ENCODE data around the gene FAM20A. TPM values are rescaled to one million over a fixed set of nuclear protein-coding genes. Genes with fewer than 3 reads are reported as not detected.

Gene FAM20A
- total and polyA plus RNA-seq, 2 donors (not counting 1 experiment from before 2014, with no cell fraction given): 0.96 to 14.9 TPM

DNA sequence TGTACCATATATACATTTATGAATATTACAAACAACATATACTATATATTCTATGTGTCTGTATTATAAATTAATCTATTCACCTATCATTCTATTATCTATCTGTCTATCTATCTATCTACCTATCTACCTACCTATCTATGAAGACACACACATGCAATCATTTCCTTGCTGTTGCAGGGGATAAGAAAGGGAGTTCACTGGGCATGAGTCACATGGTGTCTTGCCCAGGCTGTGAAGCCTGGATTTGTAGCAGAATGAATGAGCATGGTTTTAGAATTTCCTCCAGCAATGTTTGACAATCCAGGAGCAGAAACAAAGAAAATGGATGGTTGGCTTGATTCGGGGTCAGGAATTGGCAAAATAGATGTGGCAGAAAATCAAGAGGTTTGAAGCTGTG, 23.2 kb upstream of the FAM20A start:
- no peaks in the 10 kb centered on the region for H3K79me2 ChIP-seq (ENCODE audit: control insufficient read depth, insufficient read depth, low read length)
- H3K36me3 ChIP-seq (ENCODE audit: control insufficient read depth, insufficient read depth, low read length): no peaks in the 10 kb centered on the region
- no peak overlapping the region for H3K9ac ChIP-seq (ENCODE audit: insufficient read depth, low read length)
- H3K27ac ChIP-seq (ENCODE audit: insufficient read depth, low read length): no peak overlapping the region
- H3K27me3 ChIP-seq (ENCODE audit: control insufficient read depth, insufficient read depth, low read length): no peaks in the 10 kb centered on the region
- H3K4me1 ChIP-seq (ENCODE audit: control insufficient read depth, extremely low read depth, insufficient read depth, low read length): no peaks in the 10 kb centered on the region
- no peaks in the 10 kb centered on the region for H3K9me3 ChIP-seq (ENCODE audit: control insufficient read depth, insufficient read depth, low read depth, low read length)
- no peak for DNase-seq (ENCODE audit: low read depth in 2 of 2)
- H3K4me2 ChIP-seq (ENCODE audit: extremely low read depth, insufficient read depth, low read length): no peak overlapping the region
- no peak overlapping the region for H3K4me3 ChIP-seq (replicated peaks in 1 of 4; ENCODE audit: control extremely low read depth in 1 of 4, insufficient read depth in 1 of 4, low read depth in 3 of 4, low read length in 4 of 4)
- no peak overlapping the region for H2AFZ ChIP-seq (ENCODE audit: low read length)
- TF ChIP-seq EZH2 (IDR thresholded peaks at IDR 0.05; ENCODE audit: low read length, missing control alignments): no peak
- TF ChIP-seq, protein P1, sequence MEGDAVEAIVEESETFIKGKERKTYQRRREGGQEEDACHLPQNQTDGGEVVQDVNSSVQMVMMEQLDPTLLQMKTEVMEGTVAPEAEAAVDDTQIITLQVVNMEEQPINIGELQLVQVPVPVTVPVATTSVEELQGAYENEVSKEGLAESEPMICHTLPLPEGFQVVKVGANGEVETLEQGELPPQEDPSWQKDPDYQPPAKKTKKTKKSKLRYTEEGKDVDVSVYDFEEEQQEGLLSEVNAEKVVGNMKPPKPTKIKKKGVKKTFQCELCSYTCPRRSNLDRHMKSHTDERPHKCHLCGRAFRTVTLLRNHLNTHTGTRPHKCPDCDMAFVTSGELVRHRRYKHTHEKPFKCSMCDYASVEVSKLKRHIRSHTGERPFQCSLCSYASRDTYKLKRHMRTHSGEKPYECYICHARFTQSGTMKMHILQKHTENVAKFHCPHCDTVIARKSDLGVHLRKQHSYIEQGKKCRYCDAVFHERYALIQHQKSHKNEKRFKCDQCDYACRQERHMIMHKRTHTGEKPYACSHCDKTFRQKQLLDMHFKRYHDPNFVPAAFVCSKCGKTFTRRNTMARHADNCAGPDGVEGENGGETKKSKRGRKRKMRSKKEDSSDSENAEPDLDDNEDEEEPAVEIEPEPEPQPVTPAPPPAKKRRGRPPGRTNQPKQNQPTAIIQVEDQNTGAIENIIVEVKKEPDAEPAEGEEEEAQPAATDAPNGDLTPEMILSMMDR (conservative IDR thresholded peaks at IDR 0.05 in 1 of 2, IDR thresholded peaks at IDR 0.05 in 1 of 2; ENCODE audit: low read depth in 1 of 2, low read length in 2 of 2): no peak
- H4K20me1 ChIP-seq (ENCODE audit: control insufficient read depth, extremely low read depth, insufficient read depth, low read length): no peaks in the 10 kb centered on the region

DNA sequence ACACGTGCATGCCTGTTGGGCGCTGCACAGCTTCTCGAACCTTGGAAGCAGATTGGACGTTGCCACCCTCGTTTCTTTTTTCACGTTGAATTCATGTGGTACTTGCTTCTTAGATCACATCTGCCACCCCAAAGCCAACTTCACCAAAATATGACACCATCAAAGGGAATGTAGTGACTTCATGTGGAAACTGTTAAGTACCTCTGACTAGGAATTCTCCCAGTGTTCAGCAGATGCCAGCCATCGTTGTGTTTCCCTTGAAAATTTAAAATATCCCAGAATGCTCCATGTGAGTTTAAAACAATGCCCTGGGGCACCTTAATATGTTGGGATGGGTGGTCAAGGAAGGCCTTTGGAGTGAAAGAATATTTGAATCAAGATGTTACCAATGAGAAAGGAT, 22.6 kb upstream of the FAM20A start:
- Histone ChIP-seq H3K4me3 (replicated peaks in 1 of 4; ENCODE audit: control extremely low read depth in 1 of 4, insufficient read depth in 1 of 4, low read depth in 3 of 4, low read length in 4 of 4) (no peak overlapping the region), H4K20me1 (ENCODE audit: control insufficient read depth, extremely low read depth, insufficient read depth, low read length) (no peaks in the 10 kb centered on the region), H3K27me3 (ENCODE audit: control insufficient read depth, insufficient read depth, low read length) (no peaks in the 10 kb centered on the region), H3K4me1 (ENCODE audit: control insufficient read depth, extremely low read depth, insufficient read depth, low read length) (no peaks in the 10 kb centered on the region), H2AFZ (ENCODE audit: low read length) (no peak overlapping the region), H3K36me3 (ENCODE audit: control insufficient read depth, insufficient read depth, low read length) (no peaks in the 10 kb centered on the region), H3K9ac (ENCODE audit: insufficient read depth, low read length) (no peak overlapping the region), H3K4me2 (ENCODE audit: extremely low read depth, insufficient read depth, low read length) (no peak overlapping the region), H3K9me3 (ENCODE audit: control insufficient read depth, insufficient read depth, low read depth, low read length) (no peaks in the 10 kb centered on the region), H3K27ac (ENCODE audit: insufficient read depth, low read length) (no peak overlapping the region), H3K79me2 (ENCODE audit: control insufficient read depth, insufficient read depth, low read length) (no peaks in the 10 kb centered on the region)
- TF ChIP-seq EZH2 (IDR thresholded peaks at IDR 0.05; ENCODE audit: low read length, missing control alignments): no peak
- TF ChIP-seq, protein P1 (conservative IDR thresholded peaks at IDR 0.05 in 1 of 2, IDR thresholded peaks at IDR 0.05 in 1 of 2; ENCODE audit: low read depth in 1 of 2, low read length in 2 of 2): no peak
- DNase-seq (ENCODE audit: low read depth in 2 of 2): no peak

DNA sequence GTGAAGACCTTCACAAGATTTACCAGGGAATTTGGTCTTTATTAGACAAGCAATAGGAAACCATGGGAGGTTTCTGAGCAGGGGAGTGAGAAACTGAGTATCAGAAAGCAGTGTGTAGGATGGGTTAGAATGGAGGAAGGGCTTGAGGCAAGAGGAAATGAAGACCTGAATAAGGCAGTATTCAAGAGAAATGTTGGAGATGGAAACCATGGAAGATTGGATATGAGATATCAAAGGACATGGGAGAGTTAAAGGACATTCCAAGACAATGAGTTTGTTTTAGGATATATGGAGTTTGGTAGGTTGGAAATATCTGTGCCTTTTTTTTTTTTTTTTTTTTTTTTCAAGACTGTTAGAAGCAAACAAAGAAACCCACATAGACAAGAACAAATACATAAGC, 21.3 kb upstream of the FAM20A start:
- no peak overlapping the region for H2AFZ ChIP-seq (ENCODE audit: low read length)
- no peak overlapping the region for H3K9ac ChIP-seq (ENCODE audit: insufficient read depth, low read length)
- H3K4me3 ChIP-seq (replicated peaks in 1 of 4; ENCODE audit: control extremely low read depth in 1 of 4, insufficient read depth in 1 of 4, low read depth in 3 of 4, low read length in 4 of 4): no peak overlapping the region
- DNase-seq (ENCODE audit: low read depth in 2 of 2): no peak
- no peak for TF ChIP-seq EZH2 (IDR thresholded peaks at IDR 0.05; ENCODE audit: low read length, missing control alignments)
- TF ChIP-seq, protein P1 (conservative IDR thresholded peaks at IDR 0.05 in 1 of 2, IDR thresholded peaks at IDR 0.05 in 1 of 2; ENCODE audit: low read depth in 1 of 2, low read length in 2 of 2): no peak
- no peaks in the 10 kb centered on the region for H3K36me3 ChIP-seq (ENCODE audit: control insufficient read depth, insufficient read depth, low read length)
- no peak overlapping the region for H3K27ac ChIP-seq (ENCODE audit: insufficient read depth, low read length)
- no peaks in the 10 kb centered on the region for H4K20me1 ChIP-seq (ENCODE audit: control insufficient read depth, extremely low read depth, insufficient read depth, low read length)
- no peak overlapping the region for H3K4me2 ChIP-seq (ENCODE audit: extremely low read depth, insufficient read depth, low read length)
- no peaks in the 10 kb centered on the region for H3K79me2 ChIP-seq (ENCODE audit: control insufficient read depth, insufficient read depth, low read length)
- no peaks in the 10 kb centered on the region for H3K9me3 ChIP-seq (ENCODE audit: control insufficient read depth, insufficient read depth, low read depth, low read length)
- H3K27me3 ChIP-seq (ENCODE audit: control insufficient read depth, insufficient read depth, low read length): no peaks in the 10 kb centered on the region
- H3K4me1 ChIP-seq (ENCODE audit: control insufficient read depth, extremely low read depth, insufficient read depth, low read length): no peaks in the 10 kb centered on the region

Data from fibroblast of lung (primary cell).